ENCODE data around the gene NADSYN1. TPM values are rescaled to one million over a fixed set of nuclear protein-coding genes. Genes with fewer than 3 reads are reported as not detected.

The NADSYN1 gene
- total RNA-seq, 1 experiment from 2014 or later = 35.4 TPM

- no peak for DNase-seq (ENCODE audit: low spot score)
These were observed 38.5 kb downstream of the NADSYN1 start for GRCh38 chr11:71491531-71491930.

- no peak for DNase-seq (ENCODE audit: low spot score)
These were observed 38.9 kb downstream of the NADSYN1 start for GRCh38 chr11:71491940-71492339.

DNA sequence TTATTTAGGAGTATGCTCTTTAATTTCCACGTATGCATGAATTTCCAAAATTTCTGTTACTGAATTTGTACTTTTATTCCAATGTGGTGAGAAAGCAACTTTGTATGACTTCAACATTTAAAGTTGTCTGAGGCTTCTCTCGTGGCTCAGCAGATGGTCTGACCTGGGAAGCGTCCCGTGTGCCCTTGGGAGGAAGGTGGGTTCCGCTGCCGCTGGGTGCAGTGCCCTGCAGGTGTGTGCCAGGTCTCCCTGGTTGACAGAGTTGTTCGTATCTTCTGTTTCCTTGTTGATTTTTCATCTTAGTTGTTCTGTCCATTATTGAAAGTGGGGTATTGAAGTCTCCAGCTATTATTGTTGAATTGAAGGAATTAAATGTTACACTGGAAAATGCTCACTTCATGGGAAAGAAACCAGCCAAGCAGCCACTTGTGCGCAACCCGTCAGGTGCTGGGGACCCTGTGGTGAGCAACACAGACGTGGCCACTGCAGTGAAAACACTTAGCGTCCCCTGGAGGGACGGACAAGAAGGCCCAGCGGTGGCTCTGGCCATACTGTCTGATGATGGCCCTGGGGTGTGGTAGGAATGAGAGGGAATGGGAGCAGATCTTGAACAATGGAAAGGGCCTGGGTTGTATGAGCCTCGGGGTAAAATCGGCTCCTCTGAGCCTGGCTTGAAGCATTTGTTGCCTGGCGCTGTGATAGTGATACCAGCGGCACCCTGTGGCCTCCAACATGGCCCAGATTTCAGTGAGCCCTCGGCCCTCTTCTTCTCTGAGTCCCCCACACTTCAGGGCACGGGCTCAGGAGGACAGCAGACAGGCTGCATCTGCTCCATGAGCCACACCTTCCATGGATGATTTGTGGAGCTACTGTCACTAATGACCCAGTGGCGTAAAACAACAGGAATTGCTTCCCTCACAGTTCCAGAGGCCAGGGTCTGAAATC is 42.6 kb downstream of the NADSYN1 start:
- DNase-seq (ENCODE audit: low spot score) = no peak

- DNase-seq (ENCODE audit: low spot score) = no peak
These were observed 43.4 kb downstream of the NADSYN1 start for GRCh38 chr11:71496421-71496820.

DNA sequence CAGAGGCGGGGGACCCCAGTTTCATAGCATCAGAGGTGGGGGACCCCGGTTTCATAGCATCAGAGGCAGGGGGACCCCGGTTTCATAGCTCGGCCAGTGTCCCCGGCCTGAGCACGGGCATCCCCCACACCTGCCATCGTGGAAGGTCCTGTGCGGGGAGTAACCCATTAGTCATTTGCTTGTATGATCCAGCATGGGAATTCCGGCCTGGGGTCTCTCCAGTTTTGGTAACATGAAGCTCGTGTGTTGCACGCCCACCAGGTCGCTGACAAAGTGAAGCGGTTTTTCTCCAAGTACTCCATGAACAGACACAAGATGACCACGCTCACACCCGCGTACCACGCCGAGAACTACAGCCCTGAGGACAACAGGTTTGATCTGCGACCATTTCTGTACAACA is 45.1 kb downstream of the NADSYN1 start:
- no peak for DNase-seq (ENCODE audit: low spot score)

DNA sequence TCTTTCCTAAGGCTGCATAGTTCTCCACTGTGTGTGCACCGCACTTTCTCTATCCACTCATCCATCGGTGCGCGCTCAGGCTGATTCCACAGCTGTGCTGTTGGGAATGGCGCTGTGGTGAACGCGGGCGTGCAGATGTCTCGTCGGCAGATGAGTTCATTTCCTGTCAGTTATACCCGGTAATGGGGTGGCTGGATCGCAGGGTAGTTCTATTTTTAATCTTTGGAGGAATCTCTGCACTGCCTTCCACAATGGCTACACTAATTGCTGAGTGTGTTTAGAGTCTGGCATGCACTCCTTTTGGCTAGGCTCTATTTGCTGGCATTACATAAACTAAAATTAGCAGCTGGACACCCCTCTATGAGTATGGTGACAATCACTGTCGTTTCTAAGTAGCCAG is 46.1 kb downstream of the NADSYN1 start:
- DNase-seq (ENCODE audit: low spot score) = no peak

GRCh38 chr11:71499546-71499945 is 46.5 kb downstream of the NADSYN1 start:
- DNase-seq (ENCODE audit: low spot score) = no peak

- DNase-seq (ENCODE audit: low spot score) = no peak
These were observed 47.6 kb downstream of the NADSYN1 start for GRCh38 chr11:71500601-71501021.

GRCh38 chr11:71501071-71501985 is 48.3 kb downstream of the NADSYN1 start:
- DNase-seq (ENCODE audit: low spot score) = no peak

DNA sequence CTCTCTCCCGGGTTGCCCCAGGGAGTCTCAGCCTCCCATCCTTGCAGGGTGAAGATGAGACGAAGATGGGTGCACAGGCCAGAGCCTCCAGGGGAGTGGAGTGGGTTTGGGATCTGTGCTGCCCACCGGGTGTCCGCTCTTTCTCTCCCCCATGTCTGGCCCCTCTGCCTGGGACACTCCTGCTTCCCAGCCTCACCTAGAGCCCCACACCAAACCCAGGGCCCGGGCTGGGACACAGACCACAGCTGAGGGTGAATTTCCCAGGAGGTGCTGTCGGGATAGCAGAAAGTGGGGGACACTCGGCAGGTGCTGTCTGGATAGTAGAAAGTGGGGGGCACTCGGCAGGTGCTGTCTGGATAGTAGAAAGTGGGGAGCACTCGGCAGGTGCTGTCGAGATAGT is 49.0 kb downstream of the NADSYN1 start:
- no peak for DNase-seq (ENCODE audit: low spot score)

- no peak for DNase-seq (ENCODE audit: low spot score)
These were observed 50.0 kb downstream of the NADSYN1 start for GRCh38 chr11:71502871-71503435.

DNA sequence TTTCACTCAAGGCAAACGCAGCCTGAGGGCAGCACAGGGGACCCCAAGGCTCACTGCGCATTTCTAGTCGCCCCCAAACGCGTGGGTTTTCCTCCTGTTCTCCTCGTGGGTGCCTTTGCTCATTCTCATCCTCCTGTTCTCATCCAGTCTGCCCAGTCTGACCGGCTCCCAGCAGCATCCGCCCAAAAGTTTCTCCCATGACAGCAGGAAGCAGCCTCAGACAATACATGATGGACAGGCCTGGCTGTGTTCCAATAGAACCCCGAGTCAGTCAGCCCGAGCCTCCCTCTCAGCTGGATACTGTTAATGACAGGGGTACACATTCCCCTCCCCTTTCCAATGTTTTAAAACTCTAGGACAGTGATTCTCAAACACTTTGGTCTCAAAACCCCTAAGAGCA is 51.5 kb downstream of the NADSYN1 start:
- no peak for DNase-seq (ENCODE audit: low spot score)

DNA sequence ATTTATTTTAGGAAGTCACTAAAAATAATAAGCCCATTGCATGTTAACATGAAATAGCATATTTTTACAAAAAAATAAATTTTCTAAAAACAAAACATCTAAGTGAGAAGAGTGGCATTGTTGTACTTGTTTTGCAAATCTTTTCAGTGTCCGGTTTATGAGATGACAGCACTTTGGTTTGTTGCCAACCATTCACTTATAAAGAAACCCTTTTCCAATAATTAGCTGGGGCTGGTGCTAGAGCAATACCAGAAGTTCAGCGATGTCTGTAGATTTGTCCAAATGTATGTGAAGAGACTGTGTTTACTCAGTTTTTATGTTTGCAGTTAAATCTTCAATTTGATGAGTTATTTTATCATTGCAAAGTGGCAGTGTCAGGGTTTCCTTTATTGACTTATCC is 52.0 kb downstream of the NADSYN1 start:
- DNase-seq (ENCODE audit: low spot score) = no peak

DNA sequence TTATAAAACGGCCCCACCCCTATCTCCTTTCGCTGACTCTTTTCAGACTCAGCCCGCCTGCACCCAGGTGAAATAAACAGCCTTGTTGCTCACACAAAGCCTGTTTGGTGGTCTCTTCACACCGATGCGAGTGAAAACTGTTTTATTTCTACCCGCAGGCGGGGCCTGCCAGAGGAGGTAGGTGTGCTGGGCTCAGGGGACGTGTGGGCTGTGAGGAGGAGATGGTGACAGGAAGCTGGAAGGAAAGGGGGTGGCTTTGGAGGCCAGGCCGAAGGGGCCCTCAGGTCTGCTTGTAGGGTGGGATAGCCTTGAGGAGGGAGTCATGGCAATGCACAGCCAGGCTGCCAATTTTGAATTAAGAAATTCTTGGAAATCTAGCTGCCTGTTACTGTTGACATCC is 52.8 kb downstream of the NADSYN1 start:
- no peak for DNase-seq (ENCODE audit: low spot score)

DNA sequence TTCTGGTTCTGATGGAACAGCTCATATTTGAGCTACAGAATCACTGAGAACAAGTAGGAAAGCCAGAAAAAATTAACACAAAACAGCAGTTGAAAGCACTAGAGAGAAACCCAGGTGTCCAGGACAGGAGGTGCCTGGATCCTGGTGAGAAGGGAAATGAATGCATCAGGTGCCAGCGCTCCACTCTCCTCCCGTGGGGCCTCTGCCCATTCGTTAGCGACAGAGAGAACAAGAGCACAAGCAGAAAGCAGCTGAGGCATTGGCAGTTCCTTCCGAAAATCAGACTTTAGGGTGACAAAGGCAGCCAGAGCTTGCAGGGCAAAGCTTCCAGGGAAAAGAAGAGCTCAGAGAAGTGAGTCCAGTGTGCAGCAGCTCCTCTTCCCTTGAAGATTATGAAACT is 54.1 kb downstream of the NADSYN1 start:
- no peak for DNase-seq (ENCODE audit: low spot score)

DNA sequence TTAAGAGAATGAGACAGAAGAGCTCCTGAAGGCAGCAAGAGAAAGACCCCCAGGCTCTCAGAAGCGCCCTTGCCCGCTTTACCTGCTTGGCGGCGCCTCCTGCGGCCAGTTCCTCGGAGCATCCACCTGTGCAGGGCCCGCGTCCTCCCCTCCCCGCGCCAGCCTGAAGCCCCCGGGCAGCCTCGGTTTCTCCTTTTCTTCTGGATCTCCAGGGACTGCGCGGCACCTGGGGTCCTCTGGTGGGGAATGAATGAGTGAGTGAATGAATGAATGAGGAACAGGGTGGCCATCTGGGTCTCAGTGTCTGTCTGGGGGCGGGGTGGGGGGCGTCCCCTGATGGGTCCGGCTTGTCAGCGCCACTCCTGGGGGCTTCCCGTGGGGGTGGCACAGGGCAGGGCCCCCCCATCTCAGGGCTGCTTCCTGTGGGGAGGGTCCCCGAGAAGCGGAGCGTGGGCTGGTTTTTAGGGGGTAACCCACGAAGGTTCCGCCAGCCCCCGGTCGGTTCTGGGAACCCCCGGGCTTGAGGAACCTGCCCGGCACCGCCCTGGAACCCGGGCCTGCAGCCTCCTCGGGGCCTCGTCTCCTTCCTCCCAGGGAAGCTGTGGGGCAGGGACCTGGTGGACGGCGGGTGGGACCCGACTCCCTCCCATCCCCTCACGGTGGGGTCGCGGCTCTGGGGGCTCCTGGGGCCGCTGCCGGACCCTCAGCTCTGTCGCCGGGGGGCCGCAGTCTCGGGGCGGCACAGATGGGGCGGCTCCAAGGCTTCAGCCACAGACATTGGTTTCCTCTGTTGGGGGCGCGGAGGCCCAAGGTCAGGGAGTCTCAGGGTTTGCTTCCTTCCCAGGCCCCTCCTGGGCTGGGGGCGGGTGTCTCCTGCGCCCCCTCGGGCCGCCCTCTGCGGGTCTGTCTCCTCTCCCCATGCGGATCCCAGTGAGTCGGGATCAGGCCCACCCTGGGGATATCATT is 65.8 kb downstream of the NADSYN1 start:
- DNase-seq (ENCODE audit: low spot score) = no peak

DNA sequence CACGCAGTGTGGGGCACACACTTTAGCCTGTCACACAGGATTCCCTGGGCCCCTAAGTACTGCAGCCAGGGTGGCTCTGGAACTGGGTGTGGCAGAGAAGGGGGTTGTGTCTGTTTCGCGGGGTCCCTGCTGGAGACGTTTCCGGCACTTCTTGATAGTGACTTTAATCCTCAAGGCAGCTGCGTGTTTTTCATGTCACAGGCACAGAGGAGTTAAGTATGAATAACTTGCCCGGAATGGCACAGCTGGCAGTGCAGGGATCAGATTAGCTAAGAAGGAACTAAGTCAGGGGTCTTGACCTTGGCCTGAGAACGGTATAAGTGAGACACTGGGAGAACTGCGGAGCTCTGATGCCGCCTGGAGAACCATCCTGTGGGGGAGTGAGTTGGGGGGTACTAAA is 66.5 kb downstream of the NADSYN1 start:
- no peak for DNase-seq (ENCODE audit: low spot score)

DNA sequence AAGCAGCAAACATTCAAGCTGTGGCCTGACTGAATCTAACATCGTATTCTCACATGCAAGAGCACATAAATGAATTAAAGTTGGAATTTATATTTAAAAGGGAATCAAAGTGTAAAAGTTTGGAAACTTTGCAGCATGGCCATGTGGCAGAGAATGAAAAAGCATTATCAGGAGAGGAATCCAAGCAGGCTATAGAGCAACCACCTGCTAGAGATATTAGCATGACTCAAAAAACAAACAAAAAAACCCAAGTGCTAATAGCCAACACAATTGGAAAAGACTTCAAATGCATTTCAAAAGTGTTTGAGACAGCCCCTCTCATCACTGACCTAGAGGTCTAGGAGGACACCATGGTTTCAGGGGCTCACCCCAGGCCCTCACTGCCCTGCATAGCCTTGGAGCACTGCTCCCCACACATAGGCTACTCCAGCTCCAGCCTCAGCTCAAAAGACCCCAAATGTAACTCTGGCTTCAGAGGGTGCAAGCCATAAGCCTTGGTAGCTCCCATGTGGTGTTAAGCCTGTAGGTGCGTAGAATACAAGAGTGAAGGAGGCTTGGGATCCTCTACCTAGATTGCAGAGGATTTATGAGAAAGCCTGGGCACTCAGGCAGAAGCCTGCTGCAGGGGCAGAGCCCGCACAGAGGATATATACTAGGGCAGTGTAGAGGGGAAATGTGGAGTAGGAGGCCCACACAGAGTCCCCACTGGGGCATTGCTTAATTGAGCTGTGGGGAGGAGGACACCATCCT is 72.4 kb downstream of the NADSYN1 start:
- no peak for DNase-seq (ENCODE audit: low spot score)

DNA sequence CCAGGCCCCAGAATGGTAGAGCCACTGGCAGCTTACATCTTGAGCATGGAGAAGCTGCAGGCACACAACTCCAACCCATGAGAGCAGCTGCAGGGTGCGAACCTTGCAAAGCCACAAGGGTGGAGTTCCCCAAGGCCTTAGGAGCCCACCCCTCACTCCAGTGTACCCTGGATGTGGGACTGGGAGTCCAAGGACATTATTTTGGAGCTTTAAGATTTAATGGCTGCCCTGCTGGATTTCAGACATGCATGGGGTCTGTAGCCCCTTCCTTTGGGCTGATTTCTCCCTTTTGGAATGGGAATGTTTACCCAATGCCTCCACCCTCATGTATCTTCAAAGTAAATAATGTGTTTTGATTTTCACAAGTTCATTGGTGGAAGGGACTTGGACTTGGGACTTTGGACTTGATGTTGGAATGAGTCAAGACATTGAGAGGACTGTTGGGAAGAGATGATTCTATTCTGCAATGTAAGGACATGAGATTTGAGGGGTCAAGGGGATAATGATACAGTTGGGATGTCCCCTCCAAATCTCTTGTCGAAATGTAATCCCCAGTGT is 73.0 kb downstream of the NADSYN1 start:
- DNase-seq (ENCODE audit: low spot score) = no peak

All from H4 (cell line).